AG09319 (cell line): ENCODE results near the gene ARAP1.

ENCODE experiments used
- DNase-seq: peaks from one replicate; pipeline ENCODE4 v3.0.0-alpha.2; 2010; ENCODE audit warnings: low read depth; ENCODE audit errors: extremely low read depth
- TF ChIP-seq, protein P1 (sequence below): IDR thresholded peaks from 2 replicates; pipeline ENCODE4 v1.5.1; 2011; ENCODE audit warnings: low read depth, mild to moderate bottlenecking, inconsistent platforms, low read length, moderate library complexity

The ARAP1 gene

DNA sequence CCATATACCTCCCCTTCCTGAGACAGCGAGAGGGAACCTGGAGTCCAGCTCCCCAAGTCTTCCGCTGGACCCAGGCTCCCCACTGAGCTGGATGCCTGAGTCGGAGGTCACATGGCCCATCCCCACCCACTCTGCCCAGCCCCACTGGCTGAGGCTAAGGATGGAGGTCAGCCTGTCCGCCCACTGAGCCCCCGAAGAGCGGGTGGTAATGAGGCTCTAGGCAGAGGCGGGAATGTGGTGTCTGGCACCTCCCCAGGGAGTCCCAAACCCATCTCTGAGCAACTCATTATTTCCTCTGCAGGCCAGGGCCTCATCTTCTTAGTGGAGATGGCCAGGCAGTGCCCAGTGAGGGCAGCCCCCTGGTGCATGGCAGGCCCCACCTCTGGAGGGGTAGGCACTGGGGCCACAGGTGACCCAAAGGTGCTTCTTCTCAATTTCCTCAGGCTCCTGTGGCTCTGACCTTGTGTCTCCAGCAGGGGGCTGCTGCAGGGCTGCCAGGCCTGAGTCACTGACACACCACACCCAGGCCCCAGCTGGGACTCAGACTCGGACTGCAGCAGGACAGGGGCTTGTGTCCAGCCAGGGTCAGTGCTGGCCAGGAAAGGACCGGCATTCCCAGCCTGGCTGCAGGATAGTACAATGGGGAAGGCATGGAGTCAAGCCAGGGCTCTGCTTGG lies 67.8 kb downstream of the ARAP1 start:
- TF ChIP-seq, protein P1, sequence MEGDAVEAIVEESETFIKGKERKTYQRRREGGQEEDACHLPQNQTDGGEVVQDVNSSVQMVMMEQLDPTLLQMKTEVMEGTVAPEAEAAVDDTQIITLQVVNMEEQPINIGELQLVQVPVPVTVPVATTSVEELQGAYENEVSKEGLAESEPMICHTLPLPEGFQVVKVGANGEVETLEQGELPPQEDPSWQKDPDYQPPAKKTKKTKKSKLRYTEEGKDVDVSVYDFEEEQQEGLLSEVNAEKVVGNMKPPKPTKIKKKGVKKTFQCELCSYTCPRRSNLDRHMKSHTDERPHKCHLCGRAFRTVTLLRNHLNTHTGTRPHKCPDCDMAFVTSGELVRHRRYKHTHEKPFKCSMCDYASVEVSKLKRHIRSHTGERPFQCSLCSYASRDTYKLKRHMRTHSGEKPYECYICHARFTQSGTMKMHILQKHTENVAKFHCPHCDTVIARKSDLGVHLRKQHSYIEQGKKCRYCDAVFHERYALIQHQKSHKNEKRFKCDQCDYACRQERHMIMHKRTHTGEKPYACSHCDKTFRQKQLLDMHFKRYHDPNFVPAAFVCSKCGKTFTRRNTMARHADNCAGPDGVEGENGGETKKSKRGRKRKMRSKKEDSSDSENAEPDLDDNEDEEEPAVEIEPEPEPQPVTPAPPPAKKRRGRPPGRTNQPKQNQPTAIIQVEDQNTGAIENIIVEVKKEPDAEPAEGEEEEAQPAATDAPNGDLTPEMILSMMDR: peak; percentile 68
- DNase-seq: no peak

GRCh38 chr11:72683782-72684200 lies 68.4 kb downstream of the ARAP1 start:
- DNase-seq: no peak
- TF ChIP-seq, protein P1: peak; percentile 91

- DNase-seq: no peak
- TF ChIP-seq, protein P1: no peak
Observed at GRCh38 chr11:72682858-72683243, 69.4 kb downstream of the ARAP1 start.

DNA sequence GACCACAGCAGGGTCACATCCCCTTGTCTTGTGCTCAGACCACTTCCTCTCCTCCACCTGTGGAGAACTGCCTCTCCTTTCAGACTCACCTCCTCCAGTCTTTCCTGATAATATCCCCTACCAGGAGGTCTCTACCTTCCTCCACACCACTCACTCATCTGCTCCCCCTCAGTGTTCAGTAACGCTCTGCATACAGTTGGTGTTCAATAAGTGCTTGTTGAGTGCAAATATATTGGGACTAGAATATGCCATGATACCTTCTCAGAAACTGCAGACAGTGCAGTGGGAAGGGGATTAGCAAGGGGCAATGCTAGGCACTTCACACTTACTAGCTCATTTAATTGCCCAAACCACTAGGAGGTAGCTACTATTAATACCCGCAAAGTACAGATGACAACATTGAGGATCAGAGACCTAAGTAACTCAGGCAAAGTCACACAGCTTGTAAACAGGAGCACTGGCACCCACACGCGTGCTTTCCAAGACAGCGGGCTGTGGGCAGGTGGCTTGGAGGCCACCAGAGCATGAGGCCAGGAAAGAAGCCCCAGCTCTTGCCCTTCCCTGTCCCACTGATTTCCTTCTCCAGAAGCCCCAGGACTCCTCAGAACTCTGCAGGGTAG lies 69.9 kb downstream of the ARAP1 start:
- DNase-seq: no peak
- TF ChIP-seq, protein P1: no peak

- TF ChIP-seq, protein P1: no peak
- no peak for DNase-seq
Observed at GRCh38 chr11:72681226-72682153, 70.7 kb downstream of the ARAP1 start.

GRCh38 chr11:72680624-72681158 lies 71.5 kb downstream of the ARAP1 start:
- no peak for DNase-seq
- TF ChIP-seq, protein P1: no peak
